GM12875 (cell line): ENCODE results near the gene CTNNA3.

Source experiments
- H3K4me3 ChIP-seq: one replicate; pipeline ENCODE4 v1.5.1; 2011; ENCODE audit warnings: low read depth, low read length, control low read depth
- CTCF ChIP-seq: IDR thresholded peaks from 2 replicates; pipeline ENCODE4 v1.5.1; 2011; ENCODE audit warnings: low read depth, mild to moderate bottlenecking, control low read depth, inconsistent platforms, low read length, moderate library complexity, borderline replicate concordance; ENCODE audit not compliant: insufficient read depth

CTNNA3 gene

GRCh38 chr10:66680886-66681285 lies 1015.1 kb downstream of the CTNNA3 start:
- TF ChIP-seq CTCF, result no peak
- no peak overlapping the region for H3K4me3 ChIP-seq

- no peak for TF ChIP-seq CTCF
- H3K4me3 ChIP-seq, result no peak overlapping the region
Observed at GRCh38 chr10:66678521-66678920, 1017.5 kb downstream of the CTNNA3 start.

GRCh38 chr10:66673071-66673470 lies 1022.9 kb downstream of the CTNNA3 start:
- H3K4me3 ChIP-seq, result no peak overlapping the region

GRCh38 chr10:66671562-66671961 lies 1024.4 kb downstream of the CTNNA3 start:
- TF ChIP-seq CTCF, result no peak
- H3K4me3 ChIP-seq, result no peak overlapping the region

More at GRCh38 chr10:66673071-66673470, 1022.9 kb downstream of the CTNNA3 start:
- no peak for TF ChIP-seq CTCF

GRCh38 chr10:66671064-66671463 lies 1024.9 kb downstream of the CTNNA3 start:
- TF ChIP-seq CTCF, result no peak
- H3K4me3 ChIP-seq, result no peak overlapping the region

GRCh38 chr10:66656499-66656898 lies 1039.5 kb downstream of the CTNNA3 start:
- no peak overlapping the region for H3K4me3 ChIP-seq
- no peak for TF ChIP-seq CTCF

GRCh38 chr10:66654861-66655260 lies 1041.1 kb downstream of the CTNNA3 start:
- no peak overlapping the region for H3K4me3 ChIP-seq
- no peak for TF ChIP-seq CTCF
